HT-29 (cell line): ENCODE measurements around the gene HPCAL1. TPM values are rescaled to one million over a fixed set of nuclear protein-coding genes. Genes with fewer than 3 reads are reported as not detected.
A peak's percentile ranks its signal among the peaks of the same experiment; 100 is the strongest.
"Not testable (repeated sequence)": the region's sequence is repeated elsewhere in the genome, so short reads cannot be mapped to it uniquely, and the experiment has no call there.

Source experiments
- DNase-seq: peaks from one replicate; pipeline ENCODE4 v3.0.0-alpha.2; 2015; ENCODE audit warnings: low spot score
- total RNA-seq: library from RNA; depleted of rRNA; stranded (reverse); fragments of >200 nt; shearing (Covaris generic); gene quantifications from 2 replicates; pipeline ENCODE4 v1.2.3, GENCODE V29; 2014

Gene HPCAL1
- total RNA-seq, 1 experiment from 2014 or later: 151 TPM

DNA sequence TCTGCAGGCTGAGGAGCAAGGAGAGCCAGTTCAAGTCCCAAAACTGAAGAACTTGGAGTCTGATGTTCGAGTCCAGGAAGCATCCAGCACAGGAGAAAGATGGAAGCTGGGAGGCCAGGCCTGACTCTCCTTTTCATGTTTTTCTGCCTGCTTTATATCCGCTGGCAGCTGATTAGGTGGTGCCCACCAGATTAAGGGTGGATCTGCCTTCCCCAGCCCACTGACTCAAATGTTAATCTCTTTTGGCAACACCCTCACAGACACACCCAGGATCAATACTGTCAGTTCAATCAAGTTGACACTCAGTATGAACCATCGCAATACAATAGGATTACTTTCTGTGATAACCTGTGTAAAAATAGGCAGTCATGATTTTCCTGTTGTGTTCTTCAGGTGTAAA lies 154.5 kb downstream of the HPCAL1 start:
- not testable (repeated sequence) for DNase-seq

- DNase-seq: peak; percentile 82
These were observed 155.3 kb downstream of the HPCAL1 start for GRCh38 chr2:10457846-10458598.

- no peak for DNase-seq
These were observed 157.7 kb downstream of the HPCAL1 start for GRCh38 chr2:10460366-10460796.

GRCh38 chr2:10462178-10463083 lies 159.7 kb downstream of the HPCAL1 start:
- no peak for DNase-seq

DNA sequence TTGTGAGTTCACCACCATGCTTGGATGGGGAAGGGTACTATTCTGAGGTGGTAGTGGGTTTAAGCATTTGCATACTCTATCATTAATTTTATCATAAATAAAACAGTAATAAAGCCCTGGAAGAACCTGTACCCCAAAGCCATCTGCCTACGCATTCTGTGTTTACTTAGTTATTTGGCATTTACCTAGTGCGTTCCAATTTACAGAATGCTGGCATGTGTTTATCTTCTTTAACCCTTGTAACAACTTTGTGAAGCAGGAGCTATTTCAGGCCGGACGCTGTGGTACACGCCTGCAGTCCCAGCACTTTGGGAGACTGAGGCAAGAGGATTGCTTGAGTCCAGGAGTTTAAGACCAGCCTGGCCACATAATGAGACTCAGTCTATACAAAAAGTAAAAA lies 163.2 kb downstream of the HPCAL1 start:
- DNase-seq: no peak

DNA sequence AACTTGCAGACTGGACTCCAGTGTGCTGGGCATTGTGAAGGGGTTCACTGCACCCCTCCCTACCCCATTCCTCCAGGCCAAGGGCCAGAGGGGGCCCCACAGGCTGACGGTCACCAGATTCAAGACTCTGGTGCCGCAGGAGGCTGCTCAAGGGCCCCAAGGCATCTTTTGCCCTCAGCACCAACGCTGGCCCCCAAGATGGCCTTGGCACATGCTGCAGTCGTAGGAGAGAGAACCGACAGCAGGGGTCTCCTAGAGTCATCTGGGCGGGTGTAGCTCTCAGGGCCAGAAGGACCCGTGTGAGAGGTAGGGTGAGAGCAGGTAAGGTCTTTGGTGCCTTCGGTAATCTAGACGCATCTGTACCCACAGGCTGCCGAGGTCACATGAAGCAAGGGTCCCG lies 164.1 kb downstream of the HPCAL1 start:
- no peak for DNase-seq

GRCh38 chr2:10467401-10467800 lies 164.7 kb downstream of the HPCAL1 start:
- DNase-seq: no peak

- DNase-seq: no peak
These were observed 166.6 kb downstream of the HPCAL1 start for GRCh38 chr2:10469301-10469700.

- no peak for DNase-seq
These were observed 167.4 kb downstream of the HPCAL1 start for GRCh38 chr2:10469955-10470608.

DNA sequence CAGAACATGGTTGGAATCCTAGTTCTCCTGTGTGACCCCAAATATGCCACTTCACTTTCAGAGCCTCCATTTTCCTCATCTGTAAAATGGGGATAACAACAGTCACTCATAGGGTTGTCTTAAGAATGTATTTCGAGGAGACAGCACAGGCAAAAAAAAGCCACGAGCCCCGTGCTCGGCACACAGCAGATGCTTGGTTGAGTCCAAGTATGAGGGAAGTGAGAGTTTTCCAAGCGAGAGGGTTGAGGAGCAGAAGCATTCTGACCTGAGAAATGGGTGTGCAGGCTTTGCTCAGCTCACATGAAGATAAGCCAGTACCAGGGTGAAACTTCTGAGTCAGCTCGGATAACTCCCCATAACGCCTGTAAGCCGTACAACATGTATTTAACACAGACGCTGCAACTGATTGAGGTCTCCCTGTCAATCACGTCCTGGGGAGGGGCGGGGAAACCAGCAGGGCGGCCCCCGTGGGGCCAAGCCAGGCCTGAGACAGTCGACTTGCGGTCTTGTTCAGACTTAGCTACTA lies 168.4 kb downstream of the HPCAL1 start:
- DNase-seq: no peak

DNA sequence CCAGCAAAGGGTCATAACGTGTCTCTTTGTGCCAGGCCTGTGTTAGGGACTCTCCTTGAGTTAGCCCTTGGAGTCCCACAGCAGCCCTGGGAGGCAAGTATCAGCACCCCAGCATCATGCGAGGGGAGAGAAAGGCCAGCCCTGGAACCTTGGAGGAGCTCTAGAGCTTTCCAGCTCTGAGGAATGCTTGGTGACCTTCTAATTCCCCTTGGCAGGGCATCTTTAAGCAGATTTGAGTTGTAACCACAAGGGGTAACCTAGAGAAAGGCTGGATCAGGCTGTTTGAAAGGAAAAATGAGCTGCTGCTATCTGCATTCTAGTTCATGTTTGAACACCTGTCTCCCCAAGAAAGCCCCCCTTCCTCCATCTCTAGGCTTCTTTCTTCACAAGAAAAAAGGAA lies 169.3 kb downstream of the HPCAL1 start:
- DNase-seq: no peak

DNA sequence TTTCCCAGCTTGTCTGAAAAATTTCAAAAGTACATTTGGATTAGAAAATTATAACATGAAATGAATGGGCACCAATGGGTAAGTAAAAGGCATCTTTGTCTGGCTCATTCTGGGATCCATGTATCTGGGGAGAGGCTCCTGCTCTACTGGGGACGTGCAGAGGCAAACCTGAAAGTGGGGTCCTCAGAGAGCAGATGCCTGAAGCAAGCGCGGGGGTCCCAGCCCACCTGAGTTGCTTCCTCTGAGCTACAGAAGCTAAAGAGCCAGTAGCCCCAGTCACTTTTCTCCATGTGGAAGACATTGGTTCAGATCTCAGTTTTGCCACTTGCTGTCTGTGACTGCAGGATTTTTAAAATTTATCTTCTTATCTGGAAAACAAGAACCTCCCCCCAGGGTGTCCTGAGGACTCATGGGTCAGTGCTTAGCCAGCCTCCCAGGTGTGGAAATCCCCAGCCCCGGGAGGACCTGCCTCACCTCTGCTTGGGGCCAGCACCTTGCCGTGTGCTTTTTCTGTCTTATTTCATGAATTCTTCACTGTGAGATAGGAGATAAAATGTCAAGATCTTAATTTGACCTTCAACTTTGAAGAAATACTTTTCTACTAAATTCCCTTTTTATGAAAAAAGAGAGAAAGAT lies 170.5 kb downstream of the HPCAL1 start:
- DNase-seq: no peak

DNA sequence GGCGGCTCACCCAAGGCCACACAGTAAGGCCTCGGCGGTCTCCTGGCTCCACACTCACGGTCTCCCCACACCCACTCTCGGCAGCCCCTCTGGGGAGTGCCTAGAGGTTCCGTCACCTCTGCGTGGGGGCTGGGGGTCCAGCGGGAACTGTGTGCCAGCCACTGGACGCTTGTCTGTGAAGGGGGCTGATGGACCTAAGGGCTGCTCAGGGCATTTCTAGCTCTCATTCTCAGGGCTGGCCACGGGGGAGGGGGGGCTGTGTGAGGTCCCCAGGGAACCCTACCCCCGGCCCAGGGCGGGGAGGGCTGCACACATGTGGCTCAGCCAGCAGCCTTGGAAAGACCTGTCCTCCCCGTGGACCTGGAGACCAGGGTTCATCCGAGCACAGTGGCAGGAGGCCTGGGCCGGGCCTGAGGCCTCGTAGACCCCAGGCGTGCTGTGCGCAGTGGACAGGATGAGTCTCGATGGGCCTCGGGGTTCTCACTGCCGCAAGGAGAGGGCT lies 172.6 kb downstream of the HPCAL1 start:
- no peak for DNase-seq

GRCh38 chr2:10475811-10476660 lies 173.3 kb downstream of the HPCAL1 start:
- DNase-seq: no peak

DNA sequence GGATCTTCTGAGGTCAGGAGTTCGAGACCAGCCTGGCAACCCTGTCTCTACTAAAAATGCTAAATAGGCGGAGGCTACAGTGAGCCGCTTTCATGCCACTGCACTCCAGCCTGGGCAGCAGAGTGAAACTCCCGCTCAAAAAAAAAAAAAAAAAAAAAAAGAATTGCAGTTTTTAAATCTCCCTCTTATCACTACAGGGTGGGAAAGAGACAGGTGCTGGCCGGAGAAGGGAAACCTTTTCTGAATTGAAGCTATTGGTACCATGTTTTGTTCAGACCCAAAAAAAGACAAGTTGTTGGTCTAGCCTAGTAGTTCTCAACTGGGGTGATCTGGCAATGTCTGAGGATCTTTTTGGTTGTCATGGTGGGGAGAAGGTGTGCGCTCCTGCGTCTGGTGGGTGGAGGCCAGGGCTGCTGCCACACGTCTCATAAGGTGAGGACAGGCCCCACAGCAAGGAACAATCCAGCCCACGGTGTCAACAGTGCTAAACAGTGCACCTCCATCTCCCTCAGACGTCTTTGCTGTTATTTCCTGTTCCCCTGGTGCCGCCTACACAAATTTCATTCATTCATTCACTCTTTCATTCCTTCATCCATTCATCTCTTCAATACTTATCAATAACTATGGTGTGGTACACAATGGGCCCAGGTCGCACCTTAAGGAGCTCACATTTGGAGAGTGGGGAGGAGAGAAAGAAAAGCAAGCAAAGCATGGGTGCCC lies 174.2 kb downstream of the HPCAL1 start:
- DNase-seq: no peak
